Measurements from ENCODE around the gene NEURL1. TPM values are rescaled to one million over a fixed set of nuclear protein-coding genes. Genes with fewer than 3 reads are reported as not detected.

NEURL1 gene
- total RNA-seq, 1 donor from 2014 or later: 0.64 TPM

DNA sequence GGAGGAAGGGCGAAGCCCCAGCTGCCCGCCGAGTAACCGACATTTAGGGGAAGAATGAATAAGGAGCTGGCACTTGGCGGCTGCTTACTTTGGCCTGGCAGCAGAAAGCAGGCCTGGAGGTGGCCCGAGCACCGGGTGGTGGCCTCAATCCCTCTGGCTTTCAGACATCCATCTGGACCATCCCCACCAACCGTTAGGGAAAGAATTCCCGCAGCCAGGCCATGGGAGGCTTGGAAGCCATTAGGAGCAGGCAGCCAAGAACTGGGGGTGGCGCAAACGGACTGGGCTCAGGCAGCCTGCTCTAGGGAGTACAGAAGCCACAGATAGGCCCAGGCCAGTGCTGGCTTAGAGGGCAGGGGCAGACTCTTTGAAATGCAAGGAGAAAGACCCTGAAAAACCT is 132.7 kb downstream of the NEURL1 start:
- no peak for ATAC-seq
- Histone ChIP-seq H3K27me3 (no peaks in the 10 kb centered on the region), H3K36me3 (peaks cover 45% of the 10 kb centered on the region), H3K4me1 (no peaks in the 10 kb centered on the region), H3K4me3 (no peak overlapping the region), H3K9me3 (no peaks in the 10 kb centered on the region), H3K27ac (no peak overlapping the region)
- intact Hi-C loops (cut with DNase I): no loop called here
- DNase-seq: no peak
- TF ChIP-seq, protein P1, sequence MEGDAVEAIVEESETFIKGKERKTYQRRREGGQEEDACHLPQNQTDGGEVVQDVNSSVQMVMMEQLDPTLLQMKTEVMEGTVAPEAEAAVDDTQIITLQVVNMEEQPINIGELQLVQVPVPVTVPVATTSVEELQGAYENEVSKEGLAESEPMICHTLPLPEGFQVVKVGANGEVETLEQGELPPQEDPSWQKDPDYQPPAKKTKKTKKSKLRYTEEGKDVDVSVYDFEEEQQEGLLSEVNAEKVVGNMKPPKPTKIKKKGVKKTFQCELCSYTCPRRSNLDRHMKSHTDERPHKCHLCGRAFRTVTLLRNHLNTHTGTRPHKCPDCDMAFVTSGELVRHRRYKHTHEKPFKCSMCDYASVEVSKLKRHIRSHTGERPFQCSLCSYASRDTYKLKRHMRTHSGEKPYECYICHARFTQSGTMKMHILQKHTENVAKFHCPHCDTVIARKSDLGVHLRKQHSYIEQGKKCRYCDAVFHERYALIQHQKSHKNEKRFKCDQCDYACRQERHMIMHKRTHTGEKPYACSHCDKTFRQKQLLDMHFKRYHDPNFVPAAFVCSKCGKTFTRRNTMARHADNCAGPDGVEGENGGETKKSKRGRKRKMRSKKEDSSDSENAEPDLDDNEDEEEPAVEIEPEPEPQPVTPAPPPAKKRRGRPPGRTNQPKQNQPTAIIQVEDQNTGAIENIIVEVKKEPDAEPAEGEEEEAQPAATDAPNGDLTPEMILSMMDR (IDR thresholded peaks at IDR 0.05): no peak

DNA sequence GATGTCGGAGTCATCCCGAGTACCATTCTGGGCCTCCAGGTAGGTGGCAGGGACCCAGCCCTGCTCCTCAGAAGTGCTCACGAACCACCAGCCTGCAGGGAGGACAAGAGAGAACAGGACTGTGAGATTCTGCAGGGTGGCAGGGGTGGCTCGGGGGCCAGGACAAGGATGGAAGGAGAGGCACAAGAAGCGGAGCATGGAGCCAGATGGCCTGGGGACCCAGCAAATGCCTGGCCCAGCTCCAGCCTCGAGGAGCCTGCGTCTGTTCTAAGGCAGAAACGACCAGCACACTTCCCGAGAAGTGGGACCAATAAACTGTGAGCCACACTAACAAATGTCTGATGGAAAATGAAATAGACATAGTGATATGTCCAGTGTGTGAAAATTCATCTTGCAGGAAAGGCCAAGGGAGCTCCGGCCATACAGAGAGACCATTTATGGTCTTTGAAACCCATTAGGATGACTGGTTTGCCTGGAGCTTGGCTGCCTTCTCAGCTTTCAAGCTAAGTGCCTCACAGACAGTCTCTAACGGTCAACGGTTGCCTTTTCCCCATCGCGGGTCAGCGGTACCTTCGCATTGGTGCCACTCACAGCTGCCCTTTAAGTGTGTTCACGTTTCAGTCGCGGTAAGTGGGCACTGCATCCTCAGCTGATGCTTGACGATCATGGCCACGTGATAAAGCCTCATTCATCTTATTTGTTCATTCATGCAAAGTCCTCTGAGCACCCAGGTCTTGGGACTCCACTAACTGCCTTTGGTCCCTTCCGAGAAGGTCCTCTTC is 133.8 kb downstream of the NEURL1 start:
- Histone ChIP-seq H3K4me1 (no peaks in the 10 kb centered on the region), H3K36me3 (peaks cover 44% of the 10 kb centered on the region), H3K4me3 (no peak overlapping the region), H3K9me3 (no peaks in the 10 kb centered on the region), H3K27ac (no peak overlapping the region), H3K27me3 (no peaks in the 10 kb centered on the region)
- no peak for ATAC-seq
- intact Hi-C loops (cut with DNase I): no loop called here
- no peak for DNase-seq
- TF ChIP-seq, protein P1 (IDR thresholded peaks at IDR 0.05): no peak

DNA sequence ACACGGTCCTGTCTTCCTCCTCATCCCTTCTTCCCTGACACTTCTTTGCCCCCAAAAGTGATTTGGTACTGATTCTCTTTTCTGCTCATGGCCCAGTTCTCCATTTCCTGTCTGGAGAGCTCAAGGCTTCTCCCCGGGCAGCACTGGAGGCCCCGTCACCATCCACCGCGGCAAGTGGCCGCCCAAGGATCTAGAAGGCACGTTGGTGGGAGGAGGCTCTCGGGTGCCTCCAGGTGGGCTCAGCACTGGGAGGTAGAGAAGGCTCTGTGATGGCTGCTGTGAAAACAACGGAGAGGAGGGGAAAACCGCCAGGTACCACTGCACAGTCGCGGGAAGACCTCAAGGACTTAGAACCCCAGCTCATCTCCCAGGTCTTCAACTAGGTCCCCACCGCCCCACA is 134.4 kb downstream of the NEURL1 start:
- ATAC-seq: no peak
- H3K36me3 ChIP-seq: peaks cover 38% of the 10 kb centered on the region
- DNase-seq: no peak
- no peaks in the 10 kb centered on the region for H3K4me1 ChIP-seq
- no peak overlapping the region for H3K27ac ChIP-seq
- TF ChIP-seq, protein P1 (IDR thresholded peaks at IDR 0.05): no peak
- no peaks in the 10 kb centered on the region for H3K27me3 ChIP-seq
- no peak overlapping the region for H3K4me3 ChIP-seq
- no peaks in the 10 kb centered on the region for H3K9me3 ChIP-seq
- intact Hi-C loops (cut with DNase I): no loop called here

DNA sequence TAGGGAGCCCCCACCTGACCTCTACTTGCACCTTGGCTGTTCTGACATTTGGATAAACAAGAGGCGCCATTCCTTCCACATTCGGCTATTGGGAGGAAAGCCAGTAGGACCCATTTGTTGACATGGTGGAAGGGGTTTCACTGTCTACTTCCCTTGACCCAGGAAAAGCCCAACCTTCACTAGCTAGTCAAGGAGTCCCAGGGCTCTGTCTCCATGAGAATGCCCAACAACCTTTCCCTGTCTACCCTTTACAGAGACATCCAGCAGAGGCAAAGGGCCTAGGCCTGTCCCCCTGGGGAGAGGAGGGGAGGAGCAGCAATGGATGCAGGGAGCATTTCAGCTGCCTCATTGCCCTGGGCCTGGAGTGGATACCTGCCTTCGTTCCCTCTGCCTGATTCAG is 136.1 kb downstream of the NEURL1 start:
- no peak for DNase-seq
- peaks cover 31% of the 10 kb centered on the region for H3K36me3 ChIP-seq

DNA sequence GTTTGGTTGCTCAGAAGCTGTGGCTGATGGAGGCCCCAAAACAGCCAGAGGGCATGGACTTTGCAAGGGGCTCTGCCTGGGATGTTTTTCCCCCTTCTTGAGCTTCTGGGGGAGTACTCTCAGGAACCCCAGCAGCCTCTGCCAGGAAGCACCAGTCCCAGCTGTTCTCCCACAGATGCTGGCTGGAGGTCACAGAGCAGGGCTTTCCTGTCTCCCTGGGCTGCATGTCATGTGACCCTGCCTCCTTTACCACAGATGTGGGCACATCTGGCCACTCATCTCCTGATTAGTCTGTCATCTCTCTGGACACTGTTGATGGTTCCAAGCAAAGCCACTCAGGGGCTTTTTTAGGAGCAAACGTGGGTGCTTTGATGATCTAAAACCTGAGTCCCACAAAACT is 136.7 kb downstream of the NEURL1 start:
- no peak overlapping the region for H3K4me3 ChIP-seq
- intact Hi-C loops (cut with DNase I): no loop called here
- H3K9me3 ChIP-seq: no peaks in the 10 kb centered on the region
- H3K4me1 ChIP-seq: no peaks in the 10 kb centered on the region
- H3K36me3 ChIP-seq: peaks cover 29% of the 10 kb centered on the region
- TF ChIP-seq, protein P1 (IDR thresholded peaks at IDR 0.05): no peak
- H3K27me3 ChIP-seq: no peaks in the 10 kb centered on the region
- no peak overlapping the region for H3K27ac ChIP-seq
- ATAC-seq (no peak), DNase-seq (no peak)

More for the DNA sequence above, 136.1 kb downstream of the NEURL1 start:
- TF ChIP-seq, protein P1 (IDR thresholded peaks at IDR 0.05): no peak
- no peak overlapping the region for H3K27ac ChIP-seq
- H3K9me3 ChIP-seq: no peaks in the 10 kb centered on the region
- intact Hi-C loops (cut with DNase I): no loop called here
- no peaks in the 10 kb centered on the region for H3K27me3 ChIP-seq
- no peak overlapping the region for H3K4me3 ChIP-seq
- ATAC-seq: no peak
- no peaks in the 10 kb centered on the region for H3K4me1 ChIP-seq

All from upper lobe of right lung (tissue), 1 donor.